AG09309 (cell line): ENCODE data around the gene ATP5PB.

Experiments used
- DNase-seq: peaks from one replicate; pipeline ENCODE4 v3.0.0-alpha.2; 2010; ENCODE audit warnings: low read depth
- H3K4me3 ChIP-seq: 2 replicates; pipeline ENCODE4 v1.5.1; 2011; ENCODE audit warnings: mild to moderate bottlenecking, low read depth, low read length, moderate library complexity; ENCODE audit not compliant: control insufficient read depth
- TF ChIP-seq, protein P1 (sequence below): IDR thresholded peaks from 2 replicates; pipeline ENCODE4 v1.5.1; 2011; ENCODE audit warnings: mild to moderate bottlenecking, low read depth, low read length, inconsistent platforms; ENCODE audit not compliant: insufficient read depth, control insufficient read depth; ENCODE audit errors: missing control alignments

The ATP5PB gene

DNA sequence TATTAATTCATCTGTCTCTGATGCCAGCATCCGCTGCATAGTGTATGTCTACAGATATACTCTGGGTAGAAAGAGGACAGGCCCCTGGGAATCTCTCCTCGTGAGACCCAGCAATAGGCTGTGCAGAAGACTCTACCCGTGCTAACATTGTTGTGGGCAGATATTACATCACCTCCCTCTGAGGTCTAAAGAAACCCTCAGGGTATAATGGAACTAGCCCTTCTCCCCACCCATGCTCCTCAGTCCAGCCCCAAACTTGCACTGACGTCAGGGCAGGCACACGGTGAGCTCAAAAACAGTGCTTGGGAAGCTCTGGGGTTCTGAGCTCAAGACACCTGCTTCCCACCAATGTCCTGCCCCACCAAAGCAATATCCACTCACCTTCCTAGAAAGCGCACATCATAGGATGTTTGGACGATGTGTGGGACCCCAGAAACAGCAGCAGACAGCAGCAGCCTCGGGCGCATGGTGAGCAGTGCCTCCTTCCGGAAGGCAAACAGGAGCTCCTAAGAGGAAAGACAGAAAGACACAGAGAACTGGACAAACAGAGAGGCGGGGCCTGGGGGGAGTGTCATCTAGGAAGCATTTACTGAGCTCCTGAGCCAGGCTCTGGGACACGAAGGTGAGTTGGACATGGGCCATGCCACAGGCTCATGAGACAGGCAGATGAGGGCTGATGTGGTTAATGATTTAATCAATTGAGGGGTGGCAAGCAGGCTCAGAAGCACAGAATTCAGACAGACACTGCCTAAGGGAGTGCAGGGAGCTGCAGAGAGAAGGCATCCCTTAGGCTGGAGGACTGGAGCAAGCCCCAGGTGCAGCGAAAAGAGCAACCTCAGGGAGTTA, 26.5 kb upstream of the ATP5PB start:
- H3K4me3 ChIP-seq: no peak overlapping the region
- TF ChIP-seq, protein P1, sequence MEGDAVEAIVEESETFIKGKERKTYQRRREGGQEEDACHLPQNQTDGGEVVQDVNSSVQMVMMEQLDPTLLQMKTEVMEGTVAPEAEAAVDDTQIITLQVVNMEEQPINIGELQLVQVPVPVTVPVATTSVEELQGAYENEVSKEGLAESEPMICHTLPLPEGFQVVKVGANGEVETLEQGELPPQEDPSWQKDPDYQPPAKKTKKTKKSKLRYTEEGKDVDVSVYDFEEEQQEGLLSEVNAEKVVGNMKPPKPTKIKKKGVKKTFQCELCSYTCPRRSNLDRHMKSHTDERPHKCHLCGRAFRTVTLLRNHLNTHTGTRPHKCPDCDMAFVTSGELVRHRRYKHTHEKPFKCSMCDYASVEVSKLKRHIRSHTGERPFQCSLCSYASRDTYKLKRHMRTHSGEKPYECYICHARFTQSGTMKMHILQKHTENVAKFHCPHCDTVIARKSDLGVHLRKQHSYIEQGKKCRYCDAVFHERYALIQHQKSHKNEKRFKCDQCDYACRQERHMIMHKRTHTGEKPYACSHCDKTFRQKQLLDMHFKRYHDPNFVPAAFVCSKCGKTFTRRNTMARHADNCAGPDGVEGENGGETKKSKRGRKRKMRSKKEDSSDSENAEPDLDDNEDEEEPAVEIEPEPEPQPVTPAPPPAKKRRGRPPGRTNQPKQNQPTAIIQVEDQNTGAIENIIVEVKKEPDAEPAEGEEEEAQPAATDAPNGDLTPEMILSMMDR: no peak
- peak; percentile 8 for DNase-seq

DNA sequence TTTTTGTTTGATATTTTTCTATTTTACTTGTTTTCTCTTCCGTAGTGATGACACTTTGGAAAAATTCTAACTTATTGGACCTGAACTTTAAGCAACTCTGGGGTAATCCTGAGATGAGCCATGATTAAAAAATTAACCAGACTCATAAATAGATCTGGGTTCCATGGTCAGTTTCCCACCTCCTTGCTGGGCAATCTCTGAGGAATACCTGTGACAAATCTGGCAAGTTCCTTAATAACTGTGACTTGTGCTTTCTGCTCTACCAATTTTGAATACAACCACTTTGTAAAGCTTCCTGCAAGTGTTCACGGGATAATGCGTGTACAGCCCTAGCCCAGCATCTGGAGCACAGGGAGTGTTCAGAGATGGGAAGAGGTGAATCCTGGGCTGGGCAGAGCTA, 25.0 kb upstream of the ATP5PB start:
- H3K4me3 ChIP-seq: no peak overlapping the region
- TF ChIP-seq, protein P1: no peak

DNA sequence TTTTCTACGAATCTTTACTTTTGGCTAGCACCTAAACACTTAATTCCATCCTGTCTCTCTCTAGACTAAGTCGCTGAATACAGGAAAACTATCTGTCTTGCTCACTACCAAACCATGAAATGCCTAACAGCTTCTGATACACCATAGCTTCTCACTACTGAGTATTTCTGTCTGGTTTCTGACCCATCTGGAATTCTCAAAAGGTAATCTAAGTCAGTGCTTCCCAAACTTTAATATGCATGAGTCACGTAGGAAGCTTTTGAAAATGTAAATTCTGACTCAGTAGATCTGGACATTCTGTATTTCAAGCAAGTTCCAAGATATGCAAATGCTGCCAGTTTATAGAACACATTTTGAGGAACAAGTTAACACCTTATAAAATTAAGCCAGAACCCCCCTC, 12.5 kb upstream of the ATP5PB start:
- TF ChIP-seq, protein P1: no peak
- no peak overlapping the region for H3K4me3 ChIP-seq
- DNase-seq: peak; percentile 23

More for the DNA sequence above, 25.0 kb upstream of the ATP5PB start:
- no peak for DNase-seq

DNA sequence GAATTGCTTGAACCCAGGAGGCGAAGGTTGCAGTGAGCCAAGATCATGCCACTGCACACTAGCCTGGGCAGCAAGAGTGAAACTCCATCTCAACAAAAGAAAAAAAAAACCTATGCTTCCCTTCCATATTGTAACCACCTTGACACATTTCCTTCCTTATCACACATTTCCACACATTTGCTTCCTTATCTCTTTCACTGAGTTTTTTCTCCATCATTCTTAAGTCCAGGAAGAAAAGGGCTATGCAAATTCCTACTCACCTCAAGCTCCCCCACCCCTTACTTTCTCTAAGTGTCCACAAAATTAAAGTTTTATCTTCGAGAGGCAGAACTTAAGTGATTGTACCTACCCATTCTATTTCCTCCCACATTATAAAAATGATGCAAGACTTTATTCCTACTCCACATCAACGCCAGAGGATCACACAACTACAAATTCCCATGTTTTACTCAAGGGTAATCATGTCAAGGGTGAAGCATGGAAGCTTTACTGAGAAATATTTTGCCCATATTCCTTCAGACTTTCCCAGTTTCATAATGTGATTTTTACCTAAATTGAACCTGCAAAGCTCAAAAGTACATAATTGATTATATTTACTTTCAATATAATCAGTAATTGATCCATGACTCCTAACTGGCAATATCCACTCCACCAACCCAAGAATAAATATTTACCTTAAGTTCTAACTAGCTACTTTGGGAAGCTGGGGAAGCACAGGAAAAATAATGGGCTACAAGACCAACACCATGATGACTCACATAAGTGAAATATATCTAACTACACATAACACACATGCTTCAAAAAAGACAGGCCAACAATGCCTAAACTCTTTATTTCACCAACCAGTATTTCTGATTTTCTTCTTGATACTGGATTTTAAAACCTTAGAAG, 9.6 kb upstream of the ATP5PB start:
- no peak overlapping the region for H3K4me3 ChIP-seq
- TF ChIP-seq, protein P1: no peak
- no peak for DNase-seq

DNA sequence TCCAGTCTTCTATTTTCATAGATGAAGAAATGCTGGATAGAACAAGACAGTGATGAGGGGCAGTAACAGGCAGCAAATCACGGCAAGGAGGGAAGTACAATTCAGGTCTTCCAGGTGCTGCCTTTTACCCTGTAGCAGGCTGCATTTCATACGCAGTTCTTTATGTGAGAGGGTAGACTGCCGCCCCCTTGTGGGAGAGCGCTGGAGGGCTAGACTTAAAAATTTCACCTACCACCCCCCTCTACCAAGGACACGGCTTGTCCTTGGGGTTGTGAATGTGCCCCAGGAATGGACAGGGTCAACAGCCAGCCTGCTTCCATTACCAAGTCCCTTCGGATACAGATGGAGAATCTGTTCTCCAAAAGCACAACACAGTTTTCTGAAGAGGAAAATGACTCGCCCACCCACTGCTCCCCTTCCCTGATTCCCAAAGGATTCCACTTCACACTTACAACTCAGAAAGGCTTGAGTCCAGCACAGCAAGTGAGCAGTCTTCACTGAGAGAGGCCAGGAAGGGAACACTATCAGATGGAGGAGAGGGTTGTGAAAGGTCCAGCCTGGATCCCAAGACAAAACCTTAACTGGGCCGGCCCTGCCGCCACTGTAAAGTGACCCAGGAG, 7.6 kb upstream of the ATP5PB start:
- H3K4me3 ChIP-seq: no peak overlapping the region
- DNase-seq: no peak
- TF ChIP-seq, protein P1: peak; percentile 43

DNA sequence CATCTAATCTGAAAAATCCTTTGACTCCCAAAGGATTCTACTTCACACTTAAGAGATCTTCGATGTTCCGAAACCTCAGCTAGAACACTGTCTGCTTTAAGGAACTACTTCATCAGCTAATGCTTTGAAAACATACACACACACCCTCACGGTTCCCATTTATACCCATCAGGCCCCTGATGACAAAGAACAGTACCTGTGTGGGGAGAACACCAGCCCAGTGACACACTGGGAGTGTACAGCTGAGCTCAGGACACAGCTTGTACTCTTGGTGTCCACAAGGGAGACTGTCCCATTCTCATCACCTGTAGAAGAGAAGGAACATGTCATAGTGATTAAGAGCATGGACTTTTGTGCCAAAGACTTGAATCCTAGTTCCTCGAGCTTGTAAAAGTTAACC, 6.8 kb upstream of the ATP5PB start:
- TF ChIP-seq, protein P1: no peak
- H3K4me3 ChIP-seq: no peak overlapping the region

More for the DNA sequence above, 6.8 kb upstream of the ATP5PB start:
- DNase-seq: no peak
